Fibroblast of the aortic adventitia (primary cell): ENCODE data around the gene MDM2. TPM values are rescaled to one million over a fixed set of nuclear protein-coding genes. Genes with fewer than 3 reads are reported as not detected.

ENCODE experiments used
- DNase-seq: peaks from one replicate; pipeline ENCODE4 v3.0.0-alpha.2; 2010; ENCODE audit warnings: low read depth
- H3K4me3 ChIP-seq: 2 replicates; pipeline ENCODE4 v1.5.1; 2011; ENCODE audit warnings: low read depth, mild to moderate bottlenecking, control low read depth, low read length, moderate library complexity
- total RNA-seq: library from RNA; depleted of rRNA; stranded (reverse); fragments of >200 nt; gene quantifications from 2 replicates; pipeline ENCODE4 v1.2.3, GENCODE V29; 2012; ENCODE audit warnings: low replicate concordance
- TF ChIP-seq, protein P1 (sequence below): IDR thresholded peaks from 2 replicates; pipeline ENCODE4 v1.5.1; 2011; ENCODE audit warnings: mild to moderate bottlenecking, low read length, control low read depth, inconsistent platforms; ENCODE audit not compliant: insufficient read depth

Gene MDM2
- total RNA-seq, 1 donor, result 241 TPM

DNA sequence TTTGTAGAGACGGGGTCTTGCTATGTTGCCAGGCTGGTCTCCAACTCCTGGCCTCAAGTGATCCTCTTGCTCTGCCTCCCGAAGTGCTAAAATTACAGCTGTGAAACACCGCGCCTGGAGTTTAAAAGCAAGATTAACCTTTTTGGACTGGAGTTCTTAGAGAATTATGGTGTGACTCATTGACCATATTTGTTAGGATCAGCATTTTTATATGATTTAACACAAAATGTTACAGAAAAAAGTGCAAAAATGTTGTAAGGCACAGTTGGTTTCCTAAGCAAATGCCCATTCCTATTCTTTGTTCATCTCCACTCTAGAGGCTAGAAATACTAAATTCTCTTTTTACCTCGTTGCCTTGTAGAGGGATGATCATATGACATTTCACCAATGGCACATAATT is 34.4 kb upstream of the MDM2 start:
- no peak overlapping the region for H3K4me3 ChIP-seq
- TF ChIP-seq, protein P1, sequence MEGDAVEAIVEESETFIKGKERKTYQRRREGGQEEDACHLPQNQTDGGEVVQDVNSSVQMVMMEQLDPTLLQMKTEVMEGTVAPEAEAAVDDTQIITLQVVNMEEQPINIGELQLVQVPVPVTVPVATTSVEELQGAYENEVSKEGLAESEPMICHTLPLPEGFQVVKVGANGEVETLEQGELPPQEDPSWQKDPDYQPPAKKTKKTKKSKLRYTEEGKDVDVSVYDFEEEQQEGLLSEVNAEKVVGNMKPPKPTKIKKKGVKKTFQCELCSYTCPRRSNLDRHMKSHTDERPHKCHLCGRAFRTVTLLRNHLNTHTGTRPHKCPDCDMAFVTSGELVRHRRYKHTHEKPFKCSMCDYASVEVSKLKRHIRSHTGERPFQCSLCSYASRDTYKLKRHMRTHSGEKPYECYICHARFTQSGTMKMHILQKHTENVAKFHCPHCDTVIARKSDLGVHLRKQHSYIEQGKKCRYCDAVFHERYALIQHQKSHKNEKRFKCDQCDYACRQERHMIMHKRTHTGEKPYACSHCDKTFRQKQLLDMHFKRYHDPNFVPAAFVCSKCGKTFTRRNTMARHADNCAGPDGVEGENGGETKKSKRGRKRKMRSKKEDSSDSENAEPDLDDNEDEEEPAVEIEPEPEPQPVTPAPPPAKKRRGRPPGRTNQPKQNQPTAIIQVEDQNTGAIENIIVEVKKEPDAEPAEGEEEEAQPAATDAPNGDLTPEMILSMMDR, result no peak
- DNase-seq, result no peak

DNA sequence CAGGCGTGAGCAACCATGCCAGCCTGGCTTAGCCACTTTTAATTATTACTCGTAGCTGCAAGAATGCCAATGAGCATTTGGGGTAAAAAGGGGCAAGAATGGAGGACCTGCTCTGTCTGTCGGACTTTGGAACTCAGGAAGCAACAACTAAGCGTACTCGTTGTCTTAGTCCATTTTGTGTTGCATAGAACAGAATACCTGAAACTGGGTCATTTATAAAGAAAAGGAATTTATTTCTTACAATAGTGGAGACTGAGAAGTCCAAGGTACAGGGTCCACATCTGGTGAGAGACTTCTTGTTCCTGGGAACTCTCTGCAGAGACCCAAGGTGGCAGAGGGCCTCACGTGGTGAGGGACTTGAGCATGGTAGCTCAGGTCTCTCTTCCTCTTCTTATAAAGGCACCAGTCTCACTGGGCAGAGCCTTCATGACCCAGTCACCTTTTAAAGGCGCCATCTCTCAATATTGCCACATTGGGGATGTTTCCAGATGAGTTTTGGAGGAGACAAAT is 32.8 kb upstream of the MDM2 start:
- TF ChIP-seq, protein P1, result no peak
- H3K4me3 ChIP-seq, result no peak overlapping the region
- no peak for DNase-seq

DNA sequence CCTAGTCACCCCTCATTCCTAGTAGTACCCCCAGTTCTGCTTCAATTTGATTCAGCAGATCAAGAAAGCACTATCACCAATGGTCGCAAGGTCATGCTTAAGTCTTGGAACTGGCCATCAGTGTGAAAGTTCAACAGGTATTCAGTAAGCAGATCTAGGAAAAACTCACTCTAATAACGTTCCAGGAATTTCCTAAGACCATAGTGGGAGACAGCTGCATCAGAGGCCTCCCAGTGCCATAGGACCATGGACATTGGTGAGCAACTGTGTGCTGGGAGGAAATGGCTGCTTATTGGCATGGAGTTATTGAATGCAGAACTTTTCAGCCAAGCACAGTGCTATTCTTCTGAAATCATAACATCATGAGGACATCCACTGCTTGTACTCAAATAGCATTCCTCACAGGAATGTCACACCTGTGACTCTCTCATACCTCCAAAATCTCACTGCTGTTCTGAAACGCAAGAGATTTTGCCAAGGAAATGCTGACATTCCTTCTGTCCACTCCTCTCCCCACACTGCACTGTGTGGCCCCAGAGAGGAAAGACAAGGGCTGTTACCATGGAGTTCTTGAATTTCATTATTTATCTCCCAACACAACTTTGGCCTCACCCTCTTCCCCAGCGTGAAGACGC is 30.9 kb upstream of the MDM2 start:
- TF ChIP-seq, protein P1, result no peak
- no peak for DNase-seq
- H3K4me3 ChIP-seq, result no peak overlapping the region

DNA sequence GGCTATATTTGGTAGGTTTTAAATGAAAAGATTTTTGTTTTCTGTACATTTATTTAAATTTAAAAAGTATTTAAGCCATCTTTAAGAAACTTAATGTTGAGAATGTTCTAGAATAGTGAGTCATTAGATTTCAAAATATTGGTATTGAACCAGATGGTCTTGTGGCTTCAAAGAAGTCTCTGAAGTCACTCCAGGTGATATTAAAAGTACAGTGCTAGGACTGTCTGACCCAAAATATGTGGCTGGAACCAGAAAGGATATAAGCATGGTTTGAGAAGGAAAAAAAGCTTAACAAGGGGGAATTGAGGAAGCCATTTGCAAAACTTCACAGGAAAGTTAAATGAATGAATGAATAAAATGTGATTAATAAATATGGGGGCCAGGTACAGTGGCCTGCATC is 28.7 kb upstream of the MDM2 start:
- no peak for DNase-seq
- H3K4me3 ChIP-seq, result no peak overlapping the region
- TF ChIP-seq, protein P1, result no peak

DNA sequence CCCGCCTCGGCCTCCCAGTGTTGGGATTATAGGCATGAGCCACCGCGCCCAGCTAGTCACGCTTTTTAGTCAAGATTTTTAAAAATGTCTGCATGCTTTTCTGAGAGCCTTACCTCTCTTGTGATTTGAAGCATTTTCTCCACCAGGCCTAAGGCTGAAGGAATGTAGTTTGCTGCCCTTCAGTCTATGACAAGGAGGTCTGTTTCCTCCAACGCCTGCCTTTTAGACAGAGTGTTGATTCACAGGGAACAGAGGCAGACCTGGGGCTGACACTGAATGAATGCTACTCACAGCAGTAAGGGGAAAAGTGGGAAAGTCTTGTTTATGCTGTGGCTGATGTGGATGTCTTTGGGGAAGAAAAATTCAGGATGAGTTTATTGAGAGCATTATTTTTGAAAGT is 27.2 kb upstream of the MDM2 start:
- DNase-seq, result no peak
- TF ChIP-seq, protein P1, result no peak
- no peak overlapping the region for H3K4me3 ChIP-seq

DNA sequence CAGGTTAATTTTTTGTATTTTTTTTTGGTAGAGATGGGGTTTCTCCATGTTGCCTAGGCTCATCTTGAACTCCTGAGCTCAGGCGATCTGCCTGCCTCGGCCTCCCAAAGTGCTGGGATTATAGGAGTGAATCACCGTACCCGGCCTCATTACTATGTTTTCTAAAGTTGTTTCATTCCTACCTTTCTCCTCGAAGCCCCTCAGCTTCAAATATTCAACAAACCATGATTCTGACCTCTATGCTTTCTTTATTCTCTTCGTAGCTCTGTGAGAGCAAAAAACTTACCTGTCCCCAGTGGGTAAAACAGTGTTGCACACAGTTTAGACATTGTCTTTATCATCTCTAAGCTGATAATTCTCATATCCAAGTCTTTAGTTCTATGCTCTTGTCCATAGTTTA is 26.2 kb upstream of the MDM2 start:
- DNase-seq, result no peak
- TF ChIP-seq, protein P1, result no peak
- no peak overlapping the region for H3K4me3 ChIP-seq

DNA sequence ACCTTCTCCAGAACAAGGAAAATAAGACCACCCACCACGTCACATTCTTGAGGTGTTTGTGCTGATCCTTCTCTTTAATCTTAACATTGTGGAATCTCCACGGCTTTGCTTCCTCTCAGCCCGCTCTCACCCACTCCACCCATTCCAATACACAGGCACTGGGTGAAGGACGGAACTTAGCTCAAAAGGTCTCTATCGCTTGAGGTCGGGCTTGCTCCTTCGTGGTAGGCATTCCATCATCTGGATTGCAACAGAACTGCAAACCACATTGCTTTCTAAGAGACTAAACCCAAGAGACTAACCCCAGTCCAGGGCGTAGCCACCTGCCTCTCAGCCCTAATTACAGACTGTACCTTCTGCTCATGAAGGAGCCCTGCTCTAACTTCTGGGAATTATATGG is 24.0 kb upstream of the MDM2 start:
- TF ChIP-seq, protein P1, result no peak
- no peak for DNase-seq
- H3K4me3 ChIP-seq, result no peak overlapping the region
